ENCODE data around the gene PTPRN. TPM values are rescaled to one million over a fixed set of nuclear protein-coding genes. Genes with fewer than 3 reads are reported as not detected.
A peak's percentile ranks its signal among the peaks of the same experiment; 100 is the strongest.

PTPRN gene
- total RNA-seq, 1 experiment from 2014 or later, result 0.30 TPM

DNA sequence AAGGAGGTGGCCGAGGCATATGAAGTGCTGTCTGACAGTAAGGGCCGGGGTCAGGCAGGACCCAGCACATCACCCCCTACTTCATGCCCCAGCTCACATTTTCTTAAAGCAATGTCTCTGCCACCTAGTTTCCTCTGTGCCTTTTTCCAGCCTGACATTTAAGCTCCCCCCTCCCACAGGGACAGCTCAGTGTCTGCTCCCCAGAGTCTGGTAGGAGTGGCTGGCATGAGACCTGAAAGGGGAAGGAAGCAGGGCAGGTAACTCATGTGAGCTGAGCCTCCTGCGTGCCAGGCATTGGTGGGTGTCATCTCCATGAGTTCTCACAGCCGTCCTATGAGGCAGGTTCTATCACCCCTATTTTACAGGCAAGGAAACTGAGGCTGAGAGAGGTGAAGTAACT lies 28.6 kb downstream of the PTPRN start:
- ChIA-PET CTCF (no interaction called here), POLR2A (ENCODE audit: low non-redundant PET) (interaction anchor here (0.5 kb wide), 1 partner anchor 162 kb away, joined by 4 read pairs; no protein-coding TSS in a partner anchor)
- peaks cover 20% of the 10 kb centered on the region for H3K4me1 ChIP-seq (ENCODE audit: insufficient read depth, low read length, poor library complexity, severe bottlenecking)
- TF ChIP-seq EZH2 (IDR thresholded peaks at IDR 0.05; ENCODE audit: borderline replicate concordance, low read depth, low read length, poor library complexity, severe bottlenecking), result no peak
- TF ChIP-seq, protein P1, sequence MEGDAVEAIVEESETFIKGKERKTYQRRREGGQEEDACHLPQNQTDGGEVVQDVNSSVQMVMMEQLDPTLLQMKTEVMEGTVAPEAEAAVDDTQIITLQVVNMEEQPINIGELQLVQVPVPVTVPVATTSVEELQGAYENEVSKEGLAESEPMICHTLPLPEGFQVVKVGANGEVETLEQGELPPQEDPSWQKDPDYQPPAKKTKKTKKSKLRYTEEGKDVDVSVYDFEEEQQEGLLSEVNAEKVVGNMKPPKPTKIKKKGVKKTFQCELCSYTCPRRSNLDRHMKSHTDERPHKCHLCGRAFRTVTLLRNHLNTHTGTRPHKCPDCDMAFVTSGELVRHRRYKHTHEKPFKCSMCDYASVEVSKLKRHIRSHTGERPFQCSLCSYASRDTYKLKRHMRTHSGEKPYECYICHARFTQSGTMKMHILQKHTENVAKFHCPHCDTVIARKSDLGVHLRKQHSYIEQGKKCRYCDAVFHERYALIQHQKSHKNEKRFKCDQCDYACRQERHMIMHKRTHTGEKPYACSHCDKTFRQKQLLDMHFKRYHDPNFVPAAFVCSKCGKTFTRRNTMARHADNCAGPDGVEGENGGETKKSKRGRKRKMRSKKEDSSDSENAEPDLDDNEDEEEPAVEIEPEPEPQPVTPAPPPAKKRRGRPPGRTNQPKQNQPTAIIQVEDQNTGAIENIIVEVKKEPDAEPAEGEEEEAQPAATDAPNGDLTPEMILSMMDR (conservative IDR thresholded peaks at IDR 0.05; ENCODE audit: low read depth, low read length), result no peak
- no peak overlapping the region for H3K27ac ChIP-seq (ENCODE audit: low read depth, low read length, poor library complexity, severe bottlenecking)
- H3K36me3 ChIP-seq (ENCODE audit: insufficient read depth, low read length, poor library complexity, severe bottlenecking), result peaks cover 2% of the 10 kb centered on the region
- BruUV-seq (replicated peaks), result no TSS peak
- no peak for DNase-seq (ENCODE audit: low spot score)
- no peaks in the 10 kb centered on the region for H3K27me3 ChIP-seq (replicated peaks; ENCODE audit: insufficient read depth, low read depth, low read length, poor library complexity)
- no peak overlapping the region for H3K4me3 ChIP-seq (ENCODE audit: low read depth, low read length, poor library complexity, severe bottlenecking)
- intact Hi-C loops (cut with micrococcal nuclease; ENCODE audit: unreplicated experiment), result no loop called here
- H3K9me3 ChIP-seq (ENCODE audit: low read depth, low read length, poor library complexity, severe bottlenecking), result no peaks in the 10 kb centered on the region

DNA sequence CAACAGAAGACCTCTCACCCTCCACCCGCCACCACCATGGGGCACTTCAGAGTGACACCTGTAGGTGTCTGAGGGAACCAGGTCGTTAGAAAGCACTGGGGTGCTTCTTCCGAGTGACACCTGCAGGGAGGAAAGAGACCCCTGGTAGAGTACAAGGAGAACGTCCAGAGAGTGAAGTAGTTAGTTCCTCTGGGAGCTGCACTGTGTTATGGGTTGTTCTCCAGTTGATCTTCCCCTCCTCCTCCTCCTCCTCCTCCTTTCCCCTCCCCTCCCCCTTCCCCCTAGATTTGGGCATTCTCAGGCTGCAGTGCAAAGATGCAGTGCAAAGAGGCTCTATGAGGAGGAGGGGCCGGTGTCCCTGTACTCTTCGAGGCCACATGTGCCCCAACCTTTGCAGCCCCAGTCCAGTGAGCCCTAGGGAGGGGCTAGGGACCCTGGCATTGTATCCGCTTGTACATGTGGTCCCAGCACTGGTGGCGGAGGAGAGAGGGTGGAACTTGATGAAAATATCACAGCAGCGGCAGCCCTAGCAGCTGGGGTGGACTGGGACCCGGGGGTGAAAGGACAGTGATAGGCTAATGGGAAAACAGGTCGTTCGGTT lies 29.2 kb downstream of the PTPRN start:
- peak overlapping the region; percentile 90 for H3K27ac ChIP-seq (ENCODE audit: low read depth, low read length, poor library complexity, severe bottlenecking)
- ChIA-PET CTCF (interaction anchor here (3.4 kb wide), 1 partner anchor 15 kb away, joined by 22 read pairs; no protein-coding TSS in a partner anchor), POLR2A (ENCODE audit: low non-redundant PET) (no interaction called here)
- H3K4me3 ChIP-seq (ENCODE audit: low read depth, low read length, poor library complexity, severe bottlenecking), result peak overlapping the region; percentile 58
- TF ChIP-seq, protein P1 (conservative IDR thresholded peaks at IDR 0.05; ENCODE audit: low read depth, low read length), result no peak
- TF ChIP-seq EZH2 (IDR thresholded peaks at IDR 0.05; ENCODE audit: borderline replicate concordance, low read depth, low read length, poor library complexity, severe bottlenecking), result no peak
- no peaks in the 10 kb centered on the region for H3K9me3 ChIP-seq (ENCODE audit: low read depth, low read length, poor library complexity, severe bottlenecking)
- BruUV-seq (replicated peaks), result no TSS peak
- no peak for DNase-seq (ENCODE audit: low spot score)
- peaks cover 20% of the 10 kb centered on the region for H3K4me1 ChIP-seq (ENCODE audit: insufficient read depth, low read length, poor library complexity, severe bottlenecking)
- peaks cover 2% of the 10 kb centered on the region for H3K36me3 ChIP-seq (ENCODE audit: insufficient read depth, low read length, poor library complexity, severe bottlenecking)
- no peaks in the 10 kb centered on the region for H3K27me3 ChIP-seq (replicated peaks; ENCODE audit: insufficient read depth, low read depth, low read length, poor library complexity)
- intact Hi-C loops (cut with micrococcal nuclease; ENCODE audit: unreplicated experiment), result loop anchor here (5.0 kb wide), 1 partner anchor 118 kb away; the partner anchor contains the start of gene NHEJ1

DNA sequence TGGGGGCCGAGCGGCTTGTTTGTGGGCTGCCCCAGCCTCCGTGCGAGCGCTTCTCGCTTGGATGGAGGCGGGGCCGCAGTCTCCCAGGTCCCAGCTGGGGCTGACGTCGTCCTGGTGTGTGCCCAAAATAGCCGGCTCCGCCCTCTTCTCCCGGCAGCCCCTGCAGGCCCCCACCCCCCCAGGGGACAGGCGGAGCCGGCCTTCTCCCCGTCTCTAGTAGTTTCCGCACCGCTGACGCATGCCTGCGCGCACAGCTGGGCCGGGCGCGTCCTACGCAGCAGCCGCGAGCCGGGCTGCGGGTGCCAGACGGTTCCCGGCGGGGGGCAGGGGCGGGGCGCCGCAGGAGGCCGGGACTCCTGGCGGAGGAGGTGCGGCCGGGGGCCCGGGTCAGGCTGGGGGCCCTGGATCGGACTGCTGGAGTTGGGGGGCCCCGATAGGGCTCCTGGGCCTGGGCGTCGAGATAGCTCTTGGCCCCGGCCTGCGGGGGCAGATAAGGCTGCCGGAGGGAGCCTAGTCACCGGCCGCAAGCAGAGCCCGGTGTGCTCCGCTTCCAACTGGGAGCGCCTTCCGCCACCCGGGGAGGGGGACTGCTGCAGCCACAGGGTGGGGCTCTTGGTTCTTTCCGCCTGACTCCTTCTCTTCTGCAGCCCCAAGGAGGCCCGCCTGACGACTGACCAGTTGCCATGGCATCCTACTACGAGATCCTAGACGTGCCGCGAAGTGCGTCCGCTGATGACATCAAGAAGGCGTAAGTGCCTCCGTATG lies 29.9 kb downstream of the PTPRN start, which contains the start of gene DNAJB2:
Gene DNAJB2, plus strand, starts transcription at position 216 of the 765 bp plus-strand sequence. Its CDS starts 468 bp downstream, at position 684.
- Histone ChIP-seq H3K4me1 (ENCODE audit: insufficient read depth, low read length, poor library complexity, severe bottlenecking) (peaks cover 20% of the 10 kb centered on the region), H3K9me3 (ENCODE audit: low read depth, low read length, poor library complexity, severe bottlenecking) (no peaks in the 10 kb centered on the region), H3K36me3 (ENCODE audit: insufficient read depth, low read length, poor library complexity, severe bottlenecking) (no peaks in the 10 kb centered on the region), H3K27ac (ENCODE audit: low read depth, low read length, poor library complexity, severe bottlenecking) (peak within 1 kb of the TSS; percentile 90), H3K4me3 (ENCODE audit: low read depth, low read length, poor library complexity, severe bottlenecking) (peak within 1 kb of the TSS; percentile 58), H3K27me3 (replicated peaks; ENCODE audit: insufficient read depth, low read depth, low read length, poor library complexity) (no peaks in the 10 kb centered on the region)
- BruUV-seq (replicated peaks), result no TSS peak
- TF ChIP-seq, protein P1 (conservative IDR thresholded peaks at IDR 0.05; ENCODE audit: low read depth, low read length), result peak; percentile 25; the same call in 1 of the 2 replicates
- no peak for TF ChIP-seq EZH2 (IDR thresholded peaks at IDR 0.05; ENCODE audit: borderline replicate concordance, low read depth, low read length, poor library complexity, severe bottlenecking)
- POLR2A ChIA-PET (ENCODE audit: low non-redundant PET), result interaction anchor here (0.6 kb wide), 1 partner anchor 87 kb away, joined by 3 read pairs; no protein-coding TSS in a partner anchor
- peak; percentile 99 for DNase-seq (ENCODE audit: low spot score)
- CTCF ChIA-PET, result interaction anchor here (3.4 kb wide), 1 partner anchor 16 kb away, joined by 22 read pairs; no protein-coding TSS in a partner anchor
- intact Hi-C loops (cut with micrococcal nuclease; ENCODE audit: unreplicated experiment), result loop anchor here (5.0 kb wide), 1 partner anchor 117 kb away; the partner anchor contains the start of gene NHEJ1
